Endothelial cell of umbilical vein (primary cell): ENCODE data around the gene ZFYVE28. TPM values are rescaled to one million over a fixed set of nuclear protein-coding genes. Genes with fewer than 3 reads are reported as not detected.

Source experiments
- BruUV-seq: library from RNA; stranded (reverse); fragments of 400-500 nt; replicated peaks from 2 replicates; lab custom pipeline; 2021; lab: Mats Ljungman, UMichigan
- CTCF ChIA-PET: fragments of 300-600, 350-600 bp; sonication (Branson Sonifier 250); formaldehyde crosslinking; loops from one replicate; lab custom pipeline; 2021; ENCODE audit warnings: antibody characterized with exemption, inconsistent platforms; lab: Charles Lee
- POLR2A ChIA-PET: fragments of 300-600, 350-600 bp; sonication (Branson Sonifier 250); formaldehyde crosslinking; loops from one replicate; lab custom pipeline; 2021; ENCODE audit warnings: antibody characterized with exemption, inconsistent platforms; lab: Charles Lee
- DNase-seq: peaks from one replicate; pipeline ENCODE4 v3.0.0-alpha.2; 2011; ENCODE audit warnings: low read depth, low spot score
- FAIRE-seq: peaks from 2 replicates; lab custom pipeline; 2011; peaks lifted over from hg19 to GRCh38; lab: Jason Lieb, UNC
- H2AFZ ChIP-seq: 2 replicates; pipeline ENCODE4 v1.6.0; 2012; ENCODE audit warnings: low read depth, low read length, control low read depth, inconsistent platforms
- H3K27ac ChIP-seq: 2 replicates; pipeline ENCODE4 v1.5.1; 2011; ENCODE audit warnings: low read depth, mild to moderate bottlenecking, control low read depth, low read length, moderate library complexity; ENCODE audit not compliant: insufficient read depth
- H3K27me3 ChIP-seq, 2 experiments: 2 replicates each; pipeline versions ENCODE4 v1.6.0 to v1.6.1; 2011; ENCODE audit warnings: low read length in 2 of 2, mixed read lengths in 1 of 2; ENCODE audit not compliant: control insufficient read depth in 2 of 2, insufficient read depth in 2 of 2
- H3K36me3 ChIP-seq, 2 experiments: 2 replicates in 1 of 2; 3 replicates in 1 of 2; pipeline ENCODE4 v1.5.1; 2011; ENCODE audit warnings: low read length in 2 of 2, mild to moderate bottlenecking in 1 of 2, moderate library complexity in 1 of 2; ENCODE audit not compliant: control insufficient read depth in 2 of 2, insufficient read depth in 2 of 2; ENCODE audit errors: extremely low read depth in 1 of 2
- H3K4me1 ChIP-seq: 3 replicates; pipeline ENCODE4 v1.5.1; 2011; ENCODE audit warnings: mild to moderate bottlenecking, low read length; ENCODE audit not compliant: control insufficient read depth, insufficient read depth; ENCODE audit errors: extremely low read depth
- H3K4me2 ChIP-seq: 2 replicates; pipeline ENCODE4 v1.6.1; 2011; ENCODE audit warnings: low read length, control low read depth, mixed read lengths; ENCODE audit not compliant: insufficient read depth
- H3K4me3 ChIP-seq, 3 experiments: fragments of 200-600 bp in 1 of 3; sonication (generic), shearing (Covaris generic) in 1 of 3; replicated peaks in 1 of 3; 2 replicates each; pipeline ENCODE4 v1.5.1; 2011 to 2016; ENCODE audit warnings: control low read depth in 3 of 3, low read length in 3 of 3, mild to moderate bottlenecking in 2 of 3, inconsistent platforms in 1 of 3, low read depth in 1 of 3, moderate library complexity in 1 of 3; ENCODE audit not compliant: insufficient read depth in 1 of 3
- H3K79me2 ChIP-seq: 2 replicates; pipeline ENCODE4 v1.6.0; 2012; ENCODE audit warnings: low read length, inconsistent platforms; ENCODE audit not compliant: control insufficient read depth, insufficient read depth
- H3K9ac ChIP-seq: replicated peaks from 2 replicates; pipeline ENCODE3; 2011; ENCODE audit warnings: low read length, control low read depth; ENCODE audit not compliant: insufficient read depth; ENCODE audit errors: extremely low read depth
- H3K9me1 ChIP-seq: replicated peaks from 3 replicates; pipeline ENCODE4 v1.6.0; 2011; ENCODE audit warnings: mild to moderate bottlenecking, low read length; ENCODE audit not compliant: control insufficient read depth, insufficient read depth; ENCODE audit errors: extremely low read depth
- H3K9me3 ChIP-seq: replicated peaks from 2 replicates; pipeline ENCODE4 v1.5.1; 2012; ENCODE audit warnings: low read length, inconsistent platforms; ENCODE audit not compliant: control insufficient read depth, insufficient read depth
- H4K20me1 ChIP-seq: replicated peaks from 2 replicates; pipeline ENCODE3; 2011; ENCODE audit warnings: mild to moderate bottlenecking, low read length; ENCODE audit not compliant: control insufficient read depth, insufficient read depth; ENCODE audit errors: extremely low read depth
- CTCF ChIP-seq, 2 donors: IDR thresholded peaks; 1 replicate in 1 of 2; 2 replicates in 1 of 2; pipeline ENCODE4 v1.5.1; 2011; ENCODE audit warnings: low read length in 2 of 2, mild to moderate bottlenecking in 2 of 2, moderate library complexity in 2 of 2, control low read depth in 1 of 2, inconsistent platforms in 1 of 2, low read depth in 1 of 2; ENCODE audit not compliant: insufficient read depth in 1 of 2; ENCODE audit errors: extremely low read depth in 1 of 2
- EZH2 ChIP-seq: IDR thresholded peaks from 2 replicates; pipeline ENCODE4 v1.6.1; 2012; ENCODE audit warnings: borderline replicate concordance, low read depth, mild to moderate bottlenecking, moderate library complexity, low read length, inconsistent platforms; ENCODE audit not compliant: severe bottlenecking
- FOS ChIP-seq: IDR thresholded peaks from 2 replicates; pipeline ENCODE4 v1.6.1; 2011; ENCODE audit warnings: mild to moderate bottlenecking, low read length, moderate library complexity, borderline replicate concordance; ENCODE audit not compliant: insufficient read depth
- GATA2 ChIP-seq: IDR thresholded peaks from 2 replicates; pipeline ENCODE4 v1.7.0; 2011; ENCODE audit warnings: low read depth, mild to moderate bottlenecking, moderate library complexity, mixed read lengths, low read length; ENCODE audit not compliant: insufficient read length, insufficient read depth
- JUN ChIP-seq: IDR thresholded peaks from 2 replicates; pipeline ENCODE4 v1.6.1; 2011; ENCODE audit warnings: borderline replicate concordance, low read depth; ENCODE audit not compliant: insufficient read length, insufficient read depth
- MAX ChIP-seq: IDR thresholded peaks from 2 replicates; pipeline ENCODE4 v1.6.1; 2011; ENCODE audit not compliant: insufficient read depth, insufficient read length
- MYC ChIP-seq: IDR thresholded peaks from one replicate; pipeline ENCODE4 v1.6.1; 2011; ENCODE audit warnings: mild to moderate bottlenecking, low read depth, low read length
- POLR2A ChIP-seq: IDR thresholded peaks from 2 replicates; pipeline ENCODE4 v1.6.1; 2012; ENCODE audit warnings: low read depth, mild to moderate bottlenecking, control low read depth, low read length
- POLR2AphosphoS5 ChIP-seq: IDR thresholded peaks from 2 replicates; pipeline ENCODE4 v1.6.1; 2012; ENCODE audit warnings: low read depth, mild to moderate bottlenecking, control low read depth, low read length, moderate library complexity; ENCODE audit not compliant: insufficient read depth
- dilution Hi-C: fragments of 300-500 bp; cut with MboI; formaldehyde crosslinking; loops from one replicate; pipeline ENCODE4 v1.15.0; 2019; ENCODE audit warnings: low sequenced_read_pairs; ENCODE audit not compliant: extremely low pct_ligation_motif_present
- intact Hi-C: fragments of 100-400 bp; cut with micrococcal nuclease; formaldehyde crosslinking; loops from one replicate; pipeline ENCODE4 v1.10.0; 2022
- polyA plus RNA-seq, 4 experiments: library from polyadenylated mRNA; depleted of rRNA in 3 of 4; stranded (reverse) in 3 of 4; unstranded in 1 of 4; fragments of >200 nt; gene quantifications; 2 replicates each; pipeline versions ENCODE4 v1.2.1 to v1.2.3, GENCODE V29; 2011 to 2012; ENCODE audit warnings: missing spikeins in 1 of 4
- total RNA-seq: library from RNA; stranded (reverse); gene quantifications from 2 replicates; pipeline ENCODE4 v1.2.3, GENCODE V29; 2021

Gene ZFYVE28
- total and polyA plus RNA-seq, 2 donors (not counting 3 experiments of a cell fraction or from before 2014, with no cell fraction given), result 5.8 to 7.1 TPM

GRCh38 chr4:2243681-2244380, 174.6 kb downstream of the ZFYVE28 start:
- intact Hi-C loops, result loop anchor here (5.0 kb wide), 1 partner anchor 223 kb away; the partner anchor contains the start of gene RNF4
- no peaks in the 10 kb centered on the region for H3K9me3 ChIP-seq
- no peak overlapping the region for H3K27ac ChIP-seq
- H3K36me3 ChIP-seq, result no peaks in the 10 kb centered on the region
- H3K9ac ChIP-seq, result no peak overlapping the region
- ChIA-PET POLR2A (no interaction called here), CTCF (no interaction called here)
- no peak overlapping the region for H3K4me2 ChIP-seq
- DNase-seq (no peak), FAIRE-seq (peak; percentile 54)
- TF ChIP-seq CTCF (IDR thresholded peaks at IDR 0.05; ENCODE audit: extremely low read depth in 1 of 2, insufficient read depth in 1 of 2, low read depth in 1 of 2, low read length in 2 of 2) (no peak), EZH2 (no peak), GATA2 (no peak), MAX (no peak), FOS (no peak), MYC (no peak), POLR2A (no peak), POLR2AphosphoS5 (no peak), JUN (no peak)
- BruUV-seq, result no TSS peak
- H4K20me1 ChIP-seq, result peaks cover 5% of the 10 kb centered on the region
- H3K4me1 ChIP-seq, result peaks cover 23% of the 10 kb centered on the region
- H3K27me3 ChIP-seq, result no peaks in the 10 kb centered on the region
- H3K9me1 ChIP-seq, result no peaks in the 10 kb centered on the region
- no peak overlapping the region for H3K4me3 ChIP-seq
- no peak overlapping the region for H2AFZ ChIP-seq
- dilution Hi-C loops, result no loop called here
- peaks cover 29% of the 10 kb centered on the region for H3K79me2 ChIP-seq
